HS-27A (cell line): Measurements from ENCODE around the gene VWA3B.

Experiments
- DNase-seq: peaks from one replicate; pipeline ENCODE4 v3.0.0-alpha.2; 2012; ENCODE audit warnings: low read depth, missing footprints

Gene VWA3B

DNA sequence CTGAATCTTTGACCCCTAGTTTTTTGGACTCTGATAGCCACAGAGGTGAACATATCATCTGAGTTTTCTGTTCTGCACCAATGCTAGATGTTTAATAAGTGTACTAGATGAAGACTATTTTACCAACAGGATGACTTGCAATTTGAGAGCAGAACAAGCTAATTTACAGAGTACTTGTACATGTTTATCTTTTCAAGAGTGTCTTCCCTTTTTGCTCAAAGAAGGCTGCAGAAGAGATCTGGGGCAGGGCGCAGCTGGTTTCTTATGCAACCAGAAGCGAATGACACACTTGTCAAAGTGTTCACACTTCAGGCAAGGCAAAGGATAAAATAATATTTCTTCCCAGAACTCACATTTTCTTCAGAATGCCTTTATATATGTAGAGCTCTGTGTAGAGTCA lies 86.0 kb downstream of the VWA3B start:
- no peak for DNase-seq

DNA sequence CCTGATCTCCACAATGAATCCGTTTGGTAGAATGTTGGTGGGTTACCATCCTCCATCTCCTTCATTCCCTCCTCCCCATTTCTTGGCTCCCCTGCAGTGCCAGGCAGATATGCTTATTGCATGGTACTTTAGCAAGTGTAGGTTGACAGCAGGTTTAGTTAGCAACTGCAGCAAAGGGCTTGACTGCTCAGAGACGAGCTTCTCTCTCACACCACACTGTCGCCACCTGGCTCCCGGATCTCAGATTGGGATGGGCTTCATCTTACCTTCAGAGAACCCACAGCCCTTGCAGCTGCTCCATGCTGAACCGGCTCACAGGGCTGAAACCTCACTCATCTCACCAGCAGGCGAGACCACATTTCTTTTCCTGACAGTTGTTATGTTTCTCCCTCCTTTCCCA lies 88.8 kb downstream of the VWA3B start:
- no peak for DNase-seq

DNA sequence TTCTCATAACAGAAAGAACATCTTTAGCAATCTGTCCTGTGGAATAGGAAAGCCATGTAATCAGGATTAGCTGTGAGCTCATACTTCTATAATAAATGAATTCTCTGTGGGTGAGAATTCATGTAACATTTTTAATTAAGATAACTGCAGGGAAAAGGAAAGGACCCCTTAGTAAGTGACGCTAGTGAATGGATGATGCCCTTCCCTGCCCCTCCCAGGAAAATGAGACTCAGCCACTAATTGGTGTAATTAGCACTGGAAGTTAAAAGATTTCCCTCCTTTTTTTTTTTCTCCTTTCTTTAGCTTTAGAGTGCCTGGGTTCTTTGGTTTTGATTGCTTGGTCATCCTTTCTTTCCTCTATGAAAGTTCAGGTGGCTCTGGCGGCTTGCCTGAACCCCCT lies 90.3 kb downstream of the VWA3B start:
- no peak for DNase-seq

DNA sequence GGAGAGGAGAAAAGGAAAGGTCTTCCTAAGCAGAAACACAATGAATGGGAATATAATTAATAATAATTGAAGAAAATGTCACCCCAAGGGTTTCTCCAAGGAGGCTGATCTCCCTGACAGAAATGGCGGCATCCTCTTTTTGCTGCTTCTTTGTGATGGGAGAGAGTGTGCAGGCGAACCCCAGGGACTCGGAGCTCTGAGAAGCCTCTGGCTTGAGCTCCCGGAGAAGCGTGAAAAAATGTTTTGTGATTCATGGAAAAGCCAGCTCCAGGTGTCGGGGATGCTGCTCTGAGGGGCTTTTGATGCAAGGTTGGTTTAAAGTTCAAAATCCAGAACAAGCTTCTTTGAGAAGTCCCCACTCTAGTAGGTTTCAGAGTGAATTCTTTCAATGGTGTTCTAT lies 91.0 kb downstream of the VWA3B start:
- no peak for DNase-seq

DNA sequence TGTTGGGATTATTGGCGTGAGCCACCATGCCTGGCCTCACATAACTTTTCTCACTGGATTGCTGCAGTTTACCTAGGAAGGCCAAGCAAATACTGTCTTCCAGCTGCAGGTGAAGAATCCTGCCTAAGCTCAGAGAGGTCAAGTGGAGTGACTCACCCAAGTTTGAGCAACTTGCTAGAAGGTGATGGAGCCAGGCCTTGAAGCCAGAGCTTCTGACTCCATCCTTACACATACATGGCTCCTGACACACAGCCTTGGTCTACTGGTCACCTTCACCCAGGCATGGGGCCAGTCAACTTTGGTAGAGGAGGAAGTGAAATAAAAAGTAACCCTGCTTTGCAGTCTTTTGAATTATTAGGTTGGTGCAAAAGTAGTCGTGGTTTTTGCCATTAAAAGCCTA lies 93.5 kb downstream of the VWA3B start:
- no peak for DNase-seq

DNA sequence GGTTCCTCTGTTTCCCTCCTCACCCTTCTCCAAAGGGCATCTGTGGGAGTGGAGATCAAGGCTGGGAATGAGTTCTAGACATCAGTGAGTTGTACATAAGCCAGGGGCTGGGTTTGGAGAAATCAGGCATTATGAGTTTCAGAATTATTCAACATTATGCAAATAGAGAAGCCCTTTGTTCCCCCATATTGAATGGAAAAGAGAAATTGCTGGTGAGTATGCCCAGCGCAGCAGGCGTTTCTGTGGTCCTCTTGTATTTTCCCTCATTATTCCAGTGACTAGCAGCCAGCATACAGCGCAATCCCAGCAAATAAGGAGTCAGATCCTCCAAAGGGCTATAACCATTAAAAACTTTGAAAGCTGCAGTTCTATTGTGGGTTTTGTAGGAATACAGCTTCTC lies 94.4 kb downstream of the VWA3B start:
- DNase-seq = no peak

DNA sequence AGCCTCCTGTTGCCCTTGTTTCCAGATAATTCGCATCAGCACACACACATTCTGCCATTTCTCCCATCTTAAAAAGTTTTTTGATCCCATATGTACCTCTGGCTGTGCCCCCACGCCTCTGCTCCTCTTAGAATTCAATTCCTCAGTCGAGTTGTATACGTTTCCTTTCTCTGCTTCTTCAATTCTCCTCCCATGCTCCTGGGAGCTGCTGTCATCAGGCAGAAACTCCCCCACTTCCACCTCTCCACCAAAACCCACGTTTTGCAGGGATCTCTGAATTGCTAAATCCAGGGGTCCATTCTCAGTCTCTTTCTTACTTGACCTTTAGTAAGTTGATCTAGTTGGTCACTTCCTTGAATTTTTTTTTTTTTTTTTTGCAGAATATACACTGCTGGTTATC lies 98.8 kb downstream of the VWA3B start:
- no peak for DNase-seq

DNA sequence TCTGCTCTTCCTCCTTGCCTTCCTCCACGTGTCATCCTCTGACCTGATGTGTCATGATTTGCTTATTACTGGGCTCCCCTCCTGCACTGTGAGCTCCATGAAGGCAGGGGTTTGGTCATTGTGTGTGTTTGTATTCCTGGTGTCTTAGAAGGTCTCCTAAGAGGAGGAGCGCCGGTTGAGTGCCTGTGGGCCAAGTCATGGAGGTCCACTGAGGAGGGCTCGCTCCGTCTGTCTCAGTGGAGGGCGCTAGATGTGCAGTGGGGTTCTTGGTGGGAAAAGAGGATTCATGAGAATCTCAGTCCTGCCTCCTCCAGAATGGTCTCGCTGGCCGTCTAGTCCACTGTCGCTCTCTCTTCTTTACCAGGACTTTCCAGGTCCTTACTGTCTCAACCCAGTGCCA lies 100.2 kb downstream of the VWA3B start:
- no peak for DNase-seq

DNA sequence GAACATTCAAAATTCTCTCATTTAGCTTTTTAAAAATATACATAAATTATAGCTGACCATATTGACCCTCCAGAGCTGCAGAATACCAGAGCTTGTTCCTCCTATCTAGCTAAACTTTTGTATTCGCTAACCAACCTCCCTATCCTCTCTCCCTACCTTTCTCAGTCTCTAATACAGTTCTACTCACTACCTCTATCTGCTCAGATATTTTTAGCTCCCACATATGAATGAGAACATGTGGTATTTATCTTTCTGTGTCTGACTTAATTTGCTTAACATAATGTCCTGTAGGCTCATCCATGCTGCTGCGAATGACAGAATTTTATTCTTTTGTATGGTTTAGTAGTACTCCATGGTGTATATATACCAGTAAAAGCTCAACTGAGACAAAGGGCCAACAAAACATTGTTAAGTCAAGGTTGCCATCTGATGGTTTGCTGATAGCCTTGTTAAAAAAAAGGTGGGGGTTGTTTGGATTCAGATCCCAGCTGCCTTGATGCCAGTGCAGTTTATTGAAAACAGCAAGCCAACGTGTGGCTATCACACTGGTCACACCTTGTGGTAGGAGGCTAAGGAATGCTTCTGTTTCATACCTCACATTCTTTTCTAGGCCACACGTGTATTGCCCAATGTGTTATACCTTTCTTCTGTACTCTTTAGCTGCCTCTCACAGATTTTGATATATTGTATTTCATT lies 101.5 kb downstream of the VWA3B start:
- DNase-seq = peak; percentile 7

DNA sequence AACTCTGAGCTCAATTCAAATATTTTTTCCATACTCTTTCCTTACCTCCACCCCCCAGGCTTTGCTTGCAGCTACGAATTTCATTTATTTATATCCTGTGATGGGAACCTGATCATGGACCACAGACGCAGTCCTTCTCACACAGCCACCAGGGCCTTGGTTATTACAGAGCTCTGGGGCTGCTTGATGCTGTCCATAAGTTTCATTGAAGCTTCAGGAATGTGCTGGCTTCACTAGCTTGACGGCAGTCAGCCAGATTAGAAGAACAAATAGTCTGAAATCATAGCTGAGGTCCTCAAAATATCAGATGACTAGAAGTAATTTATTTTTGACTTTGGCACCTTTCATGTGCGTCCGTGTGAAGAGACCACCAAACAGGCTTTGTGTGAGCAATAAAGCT lies 104.9 kb downstream of the VWA3B start:
- no peak for DNase-seq

DNA sequence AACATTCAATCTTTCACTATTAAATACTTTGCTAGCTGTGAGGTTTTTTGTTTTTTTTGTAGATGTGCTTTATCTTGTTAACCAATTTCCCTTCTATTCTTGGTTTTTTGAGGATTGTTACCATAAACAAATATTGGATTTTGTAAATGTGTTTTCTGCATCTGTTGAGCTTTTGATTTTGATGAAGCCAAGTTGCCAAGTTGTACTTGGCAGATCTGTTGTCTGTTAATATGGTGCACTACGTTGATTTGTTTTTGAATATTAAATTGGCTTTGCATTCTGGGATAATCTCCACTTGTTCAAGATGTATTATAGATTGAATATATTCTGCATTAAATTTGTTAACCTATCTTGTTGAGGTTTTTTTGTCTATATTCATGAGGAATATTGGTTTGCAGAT lies 114.6 kb downstream of the VWA3B start:
- no peak for DNase-seq

DNA sequence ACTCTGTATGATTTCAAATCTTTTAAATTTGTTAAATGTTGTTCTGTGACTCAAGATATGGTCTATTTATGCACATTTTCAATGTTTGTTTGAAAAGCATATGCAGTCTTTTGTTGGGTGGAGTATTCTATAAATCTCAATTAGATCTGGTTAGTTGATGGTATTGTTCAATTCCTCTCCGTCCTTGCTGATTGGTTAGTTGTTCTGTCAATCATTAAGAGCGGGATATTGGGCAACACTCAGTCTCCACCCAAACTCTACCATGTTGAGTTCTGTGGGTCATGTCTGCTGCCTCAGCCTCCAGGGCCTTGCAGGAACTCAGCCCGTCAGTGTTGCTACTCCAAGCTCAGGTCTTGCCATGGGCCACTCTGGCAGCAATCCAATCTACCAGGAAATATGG lies 118.9 kb downstream of the VWA3B start:
- DNase-seq = no peak

DNA sequence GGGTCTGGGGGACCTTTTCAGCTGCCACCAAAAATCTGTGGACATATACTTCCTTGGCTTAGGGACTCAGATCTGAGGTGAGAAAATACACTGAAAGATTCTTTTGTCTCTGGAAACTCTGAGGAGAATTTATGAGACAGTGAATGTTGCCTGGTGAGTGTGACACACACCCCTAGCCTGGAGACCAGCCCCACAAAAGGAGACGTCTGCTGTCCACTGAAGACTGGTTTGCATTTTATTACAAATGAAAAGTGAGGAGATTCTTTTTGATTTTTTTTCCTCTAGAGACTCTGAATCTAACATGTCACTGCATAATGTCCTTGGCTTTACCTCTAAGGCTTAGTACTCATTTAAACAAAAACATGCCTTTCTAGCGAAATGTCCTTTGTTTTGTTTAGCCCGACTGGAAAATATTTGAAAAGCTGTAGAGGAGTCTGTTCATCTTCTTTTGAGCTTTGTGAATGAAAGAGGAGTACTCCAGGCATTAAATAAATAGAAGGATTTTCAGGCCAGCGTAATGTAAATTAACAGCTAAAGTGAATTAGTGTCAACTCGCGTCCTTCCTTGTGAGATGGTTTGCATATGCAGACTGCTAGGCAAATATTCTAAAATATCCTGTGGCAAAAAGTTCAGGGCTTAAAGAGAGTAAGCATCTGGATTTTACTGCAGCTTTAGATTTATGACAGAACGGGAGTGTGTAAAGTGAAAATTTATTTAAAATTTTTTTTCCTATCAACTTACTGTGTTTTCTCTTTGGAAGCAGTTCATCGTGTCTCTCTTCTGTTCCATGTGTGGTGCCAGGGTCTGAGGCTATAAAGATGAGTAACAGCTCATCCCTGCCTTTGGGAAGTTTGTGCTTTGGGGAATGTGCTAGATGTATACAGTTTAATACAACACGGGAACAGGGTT lies 125.4 kb downstream of the VWA3B start:
- no peak for DNase-seq

DNA sequence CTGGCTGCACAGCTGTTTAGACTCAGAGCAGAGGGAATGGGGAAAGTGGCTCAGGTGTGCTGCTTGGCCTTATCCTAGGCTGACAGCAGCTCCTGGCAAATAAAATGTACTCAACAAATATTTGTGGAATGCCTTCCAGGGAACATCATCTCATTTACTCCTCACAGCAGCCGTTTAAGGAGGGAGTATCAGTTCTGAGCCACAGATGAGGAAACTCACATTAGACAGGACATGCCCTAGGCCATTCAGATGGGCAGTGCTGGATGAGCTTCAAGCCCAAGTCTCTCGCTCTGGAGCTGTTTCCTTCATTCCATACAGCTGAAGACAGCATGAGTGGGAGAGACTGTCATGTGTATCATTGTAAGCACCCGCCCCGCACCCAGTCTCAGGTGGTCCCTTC lies 129.6 kb downstream of the VWA3B start:
- no peak for DNase-seq

DNA sequence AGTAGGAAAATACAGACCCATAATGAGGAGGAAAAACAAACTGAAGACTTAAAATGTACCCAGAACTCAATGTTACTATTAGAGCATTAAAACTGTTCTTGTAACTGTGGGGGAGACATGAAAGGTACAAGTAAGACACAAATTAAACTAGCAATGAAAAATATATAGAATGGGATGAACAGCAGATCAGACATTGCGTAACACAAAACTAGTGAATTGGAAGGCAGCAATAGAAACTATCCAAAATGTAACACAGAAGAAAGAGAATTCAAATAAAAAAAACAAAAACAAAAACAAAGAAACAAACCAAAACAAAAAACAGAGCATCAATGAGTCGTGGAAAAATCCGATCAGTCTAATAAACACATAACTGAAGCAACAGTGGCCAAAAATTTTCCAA lies 132.2 kb downstream of the VWA3B start:
- DNase-seq = no peak

DNA sequence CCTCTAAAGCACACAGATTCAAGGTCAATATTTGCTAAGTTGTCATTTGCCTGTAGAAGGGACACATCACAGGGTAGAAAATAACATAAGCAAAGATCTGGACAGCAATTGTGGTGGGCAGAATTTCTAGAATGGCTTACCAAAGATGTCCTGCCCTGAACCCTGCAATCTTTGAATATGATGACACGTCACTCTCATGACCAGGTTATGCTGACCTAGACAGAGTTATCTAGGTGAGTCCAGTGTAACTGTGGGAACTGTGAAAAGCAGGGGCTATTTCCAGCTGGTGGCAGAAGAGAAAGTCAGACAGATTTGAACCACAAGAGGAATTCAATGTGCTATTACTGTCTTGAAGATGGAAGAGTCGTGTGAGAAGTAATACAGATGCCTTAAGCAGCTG lies 147.0 kb downstream of the VWA3B start:
- no peak for DNase-seq

DNA sequence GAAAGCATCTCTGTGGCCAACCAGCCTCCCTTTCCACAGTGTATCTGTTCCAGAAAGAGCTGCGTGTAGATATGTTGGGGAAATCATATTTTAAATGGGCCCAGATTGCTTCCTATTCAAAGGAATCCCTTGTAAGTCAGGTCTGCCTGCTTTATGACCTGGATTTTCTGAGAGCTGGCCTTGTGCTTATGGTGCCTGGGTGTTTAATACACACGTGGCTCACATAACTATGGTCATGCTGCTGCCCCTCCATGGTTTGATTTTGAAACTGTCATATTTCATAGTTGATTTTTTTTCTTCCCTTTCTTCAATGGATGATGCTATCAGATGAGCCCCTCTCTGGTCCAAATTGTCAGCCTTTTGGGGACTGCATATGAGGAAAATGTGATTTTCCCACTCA lies 147.8 kb downstream of the VWA3B start:
- no peak for DNase-seq

DNA sequence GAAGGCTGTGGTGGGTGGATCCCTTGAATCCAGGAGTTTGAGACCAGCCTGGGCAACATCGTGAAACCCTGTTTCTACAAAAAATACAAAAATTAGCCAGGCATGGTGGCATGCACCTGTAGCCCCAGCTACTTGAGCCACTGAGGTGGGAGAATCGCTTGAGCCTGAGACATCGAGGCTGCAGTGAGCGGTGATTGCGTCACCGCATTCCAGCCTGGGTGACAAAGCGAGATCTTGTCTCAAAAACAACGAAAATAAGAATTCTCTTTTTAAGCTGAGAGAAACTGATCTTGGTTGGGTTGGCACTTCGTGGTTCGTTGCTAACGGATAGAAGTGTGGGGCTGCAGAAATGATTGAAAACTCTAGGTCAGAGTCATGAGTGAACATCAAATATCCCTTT lies 150.0 kb downstream of the VWA3B start:
- no peak for DNase-seq

DNA sequence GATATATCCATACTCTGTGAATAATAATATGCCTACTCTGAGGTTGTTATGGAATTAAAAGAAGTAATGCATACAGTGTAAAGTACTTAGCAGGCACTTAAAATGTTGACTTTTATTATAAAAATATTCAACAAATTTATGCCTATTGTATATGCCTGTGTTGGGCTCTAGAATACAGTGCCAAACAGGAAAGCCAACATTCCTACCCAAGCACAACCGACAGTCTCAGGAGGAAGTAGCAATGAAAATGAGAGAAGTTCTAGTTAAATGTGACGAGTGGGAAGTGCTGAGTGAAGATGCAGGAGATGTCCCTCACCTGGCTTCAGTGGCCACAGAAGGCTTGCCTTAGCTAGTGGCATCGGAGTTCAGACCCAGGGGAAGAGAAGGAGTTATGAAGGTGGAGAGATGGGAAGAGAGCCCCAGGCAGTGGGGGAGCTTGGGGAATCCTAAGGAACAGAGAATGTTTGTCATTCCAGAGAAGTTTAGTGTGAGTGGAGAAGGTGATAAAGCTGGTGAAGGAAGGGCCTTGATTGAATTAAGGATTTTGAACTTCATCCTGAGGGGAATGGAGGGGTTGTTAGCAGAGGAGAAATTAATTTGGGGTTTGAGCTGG lies 153.9 kb downstream of the VWA3B start:
- DNase-seq = no peak

DNA sequence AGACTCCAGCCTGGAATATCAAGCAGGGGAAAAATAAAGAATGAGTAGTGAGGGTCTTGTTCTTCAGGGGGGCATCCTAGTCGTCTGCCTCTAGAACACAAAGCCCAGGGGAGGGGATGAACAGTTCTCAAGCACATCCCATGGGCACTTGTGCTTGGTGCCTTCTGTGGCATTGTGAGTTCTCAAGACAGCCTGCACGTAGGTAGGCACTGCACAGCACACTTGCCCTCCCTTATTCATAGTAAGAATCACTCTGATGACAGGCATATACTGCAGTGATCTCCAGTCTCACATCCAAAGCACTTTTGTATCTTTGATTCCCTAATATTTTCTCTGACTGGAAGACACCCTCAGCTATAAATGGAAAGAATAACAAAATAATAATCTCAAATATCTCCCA lies 154.6 kb downstream of the VWA3B start:
- DNase-seq = no peak

DNA sequence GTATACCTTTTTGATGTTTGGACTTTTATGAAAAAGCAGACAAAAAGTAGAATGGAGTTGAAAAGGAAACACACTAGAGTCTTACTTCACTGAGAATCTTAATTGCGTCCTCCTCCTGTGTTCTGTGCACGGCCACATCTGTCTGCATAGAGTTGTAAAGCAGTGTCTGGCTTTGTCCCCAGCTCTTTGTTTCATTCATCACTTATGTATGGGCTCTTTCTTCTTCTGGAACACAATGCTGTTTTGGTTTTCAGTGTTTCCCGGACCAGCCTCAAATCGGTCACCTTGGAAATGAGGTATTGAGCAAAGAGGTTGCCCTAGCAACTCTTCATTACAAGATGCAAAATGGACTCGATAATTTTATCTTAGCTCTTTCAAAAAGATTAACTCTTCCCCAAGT lies 155.0 kb downstream of the VWA3B start:
- no peak for DNase-seq

DNA sequence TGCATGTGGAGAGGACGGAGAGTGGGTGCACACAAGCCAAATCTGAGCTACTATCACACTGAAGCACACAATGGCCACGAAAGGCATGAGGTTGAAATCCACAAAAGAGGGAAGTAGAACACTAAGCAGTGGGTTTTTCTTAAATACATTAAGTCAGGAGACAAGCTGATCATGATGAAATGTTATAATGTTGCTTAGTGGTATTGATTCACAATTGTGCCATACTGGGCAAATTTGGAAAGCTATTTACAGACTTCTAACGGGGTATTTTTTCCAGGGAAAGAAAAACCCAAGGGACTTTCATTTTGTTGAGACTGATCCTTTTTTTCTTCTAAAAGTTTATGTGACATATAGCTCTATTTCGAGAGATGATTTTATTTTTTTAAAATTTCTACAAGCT lies 158.5 kb downstream of the VWA3B start:
- DNase-seq = no peak

DNA sequence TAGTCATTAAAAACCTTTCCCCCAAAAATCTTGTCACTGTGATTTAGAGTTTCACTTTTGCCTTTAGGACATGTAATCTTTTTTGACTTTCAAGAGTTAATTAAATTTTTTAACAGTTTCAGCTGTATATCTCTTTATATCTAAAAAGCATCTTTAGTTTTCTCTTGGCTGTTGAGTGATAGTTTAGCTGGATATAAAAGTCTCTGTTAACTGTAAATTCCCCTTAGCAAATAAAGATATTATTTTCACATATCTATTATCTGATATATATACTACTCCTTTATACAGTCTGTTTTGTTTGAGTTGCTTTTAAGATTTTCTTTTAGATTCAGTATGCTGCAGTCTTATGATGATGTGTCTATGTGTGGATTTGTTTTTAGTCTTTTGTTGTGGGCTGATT lies 160.4 kb downstream of the VWA3B start:
- DNase-seq = no peak
